Nephron (organoid): ENCODE results near the gene SPSB2.

Source experiments
- H3K27ac Mint-ChIP-seq, 3 experiments: 2 replicates each; pipeline ENCODE4 v1.8.0; 2020; ENCODE audit warnings: mixed read lengths in 3 of 3, mild to moderate bottlenecking in 2 of 3, moderate library complexity in 1 of 3
- H3K27me3 Mint-ChIP-seq: 2 replicates; pipeline ENCODE4 v1.8.0; 2021; ENCODE audit warnings: low read depth, mild to moderate bottlenecking, moderate library complexity, mixed read lengths
- H3K36me3 Mint-ChIP-seq: 2 replicates; pipeline ENCODE4 v1.8.0; 2020; ENCODE audit warnings: low read depth, mixed read lengths
- H3K4me1 Mint-ChIP-seq: 2 replicates; pipeline ENCODE4 v1.8.0; 2020; ENCODE audit warnings: mixed read lengths
- H3K4me3 Mint-ChIP-seq, 3 experiments: 2 replicates each; pipeline ENCODE4 v1.8.0; 2020; ENCODE audit warnings: mild to moderate bottlenecking in 3 of 3, mixed read lengths in 3 of 3, moderate library complexity in 2 of 3
- H3K9me3 Mint-ChIP-seq: 2 replicates; pipeline ENCODE4 v1.8.0; 2020; ENCODE audit warnings: mixed read lengths
- CTCF ChIP-seq, 3 experiments: fragments of 200-600 bp; sonication (generic); IDR thresholded peaks; one replicate each; pipeline ENCODE4 v1.5.0; 2021; ENCODE audit warnings: antibody characterized with exemption in 3 of 3; ENCODE audit not compliant: unreplicated experiment in 3 of 3

Gene SPSB2

GRCh38 chr12:6836851-6837250 lies 36.3 kb downstream of the SPSB2 start:
- Mint-ChIP-seq H3K36me3 (peaks cover 45% of the 10 kb centered on the region), H3K4me1 (peaks cover 27% of the 10 kb centered on the region), H3K4me3 (no peak overlapping the region), H3K27me3 (no peaks in the 10 kb centered on the region), H3K27ac (no peak overlapping the region), H3K9me3 (no peaks in the 10 kb centered on the region)
- no peak for TF ChIP-seq CTCF (IDR thresholded peaks at IDR 0.05; ENCODE audit: unreplicated experiment in 3 of 3)

DNA sequence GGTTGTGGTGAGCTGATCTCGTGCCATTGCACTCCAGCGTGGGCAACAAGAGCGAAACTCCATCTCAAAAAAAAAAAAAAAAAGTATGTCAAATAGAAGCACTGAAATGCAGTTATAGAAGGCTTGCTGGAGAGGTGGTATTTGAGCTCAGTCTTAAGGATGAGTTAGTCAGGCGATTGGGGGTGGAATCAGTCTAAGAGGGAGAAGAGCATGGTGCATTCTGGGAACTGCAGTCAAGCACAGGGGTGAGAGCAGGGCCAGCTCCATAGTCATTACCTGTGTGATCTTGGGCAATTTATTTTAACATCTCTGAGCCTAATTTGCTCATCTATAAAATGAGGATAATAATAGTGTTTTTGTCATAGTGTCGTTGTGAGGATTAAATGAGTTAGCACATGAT lies 38.2 kb downstream of the SPSB2 start:
- Mint-ChIP-seq H3K4me3 (peak overlapping the region in 1 of 3 experiments; percentile 14), H3K27me3 (no peaks in the 10 kb centered on the region), H3K9me3 (no peaks in the 10 kb centered on the region), H3K36me3 (peaks cover 58% of the 10 kb centered on the region), H3K27ac (no peak overlapping the region), H3K4me1 (peaks cover 27% of the 10 kb centered on the region)
- TF ChIP-seq CTCF (IDR thresholded peaks at IDR 0.05; ENCODE audit: unreplicated experiment in 3 of 3) = no peak

GRCh38 chr12:6834254-6834653 lies 38.8 kb downstream of the SPSB2 start:
- H3K36me3 Mint-ChIP-seq = peaks cover 58% of the 10 kb centered on the region
- no peak for TF ChIP-seq CTCF (IDR thresholded peaks at IDR 0.05; ENCODE audit: unreplicated experiment in 3 of 3)
- H3K27me3 Mint-ChIP-seq = peaks cover 3% of the 10 kb centered on the region
- no peaks in the 10 kb centered on the region for H3K9me3 Mint-ChIP-seq
- peak overlapping the region in 1 of 3 experiments; percentile 15 for H3K4me3 Mint-ChIP-seq
- H3K4me1 Mint-ChIP-seq = peaks cover 27% of the 10 kb centered on the region
- no peak overlapping the region for H3K27ac Mint-ChIP-seq

- H3K4me3 Mint-ChIP-seq = no peak overlapping the region
- peaks cover 55% of the 10 kb centered on the region for H3K36me3 Mint-ChIP-seq
- no peak for TF ChIP-seq CTCF (IDR thresholded peaks at IDR 0.05; ENCODE audit: unreplicated experiment in 3 of 3)
- H3K4me1 Mint-ChIP-seq = peaks cover 21% of the 10 kb centered on the region
- peaks cover 3% of the 10 kb centered on the region for H3K27me3 Mint-ChIP-seq
- no peak overlapping the region for H3K27ac Mint-ChIP-seq
- H3K9me3 Mint-ChIP-seq = no peaks in the 10 kb centered on the region
These were observed 39.8 kb downstream of the SPSB2 start for GRCh38 chr12:6833189-6833890.

DNA sequence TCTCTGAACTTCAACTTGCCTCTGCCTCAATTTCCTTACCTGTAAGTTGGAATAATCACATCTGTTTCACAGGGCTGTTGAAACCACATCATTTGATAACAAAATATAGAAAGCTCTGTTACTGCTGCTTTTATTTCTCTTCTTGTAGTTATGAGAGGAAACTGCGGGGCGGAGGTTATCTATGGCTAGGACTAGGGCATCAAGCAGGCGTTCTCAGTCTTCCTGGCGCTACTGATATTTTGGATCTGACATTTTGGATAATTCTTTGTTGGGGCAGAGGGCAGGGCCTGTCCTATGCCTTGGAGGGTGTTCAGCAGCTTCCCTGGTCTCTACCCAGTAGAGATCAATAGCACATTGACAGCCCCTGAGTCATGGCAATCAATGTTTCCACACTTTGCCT lies 41.0 kb downstream of the SPSB2 start:
- TF ChIP-seq CTCF (IDR thresholded peaks at IDR 0.05; ENCODE audit: unreplicated experiment in 3 of 3) = no peak
- Mint-ChIP-seq H3K4me1 (peaks cover 29% of the 10 kb centered on the region), H3K27me3 (peaks cover 3% of the 10 kb centered on the region), H3K36me3 (peaks cover 49% of the 10 kb centered on the region), H3K4me3 (peak overlapping the region; percentile 46 to 100 (median 64)), H3K9me3 (no peaks in the 10 kb centered on the region), H3K27ac (no peak overlapping the region)

- no peaks in the 10 kb centered on the region for H3K9me3 Mint-ChIP-seq
- peak overlapping the region; percentile 64 to 100 (median 97) for H3K4me3 Mint-ChIP-seq
- peak overlapping the region in 1 of 3 experiments; percentile 70 for H3K27ac Mint-ChIP-seq
- H3K4me1 Mint-ChIP-seq = peaks cover 27% of the 10 kb centered on the region
- peaks cover 46% of the 10 kb centered on the region for H3K36me3 Mint-ChIP-seq
- no peak for TF ChIP-seq CTCF (IDR thresholded peaks at IDR 0.05; ENCODE audit: unreplicated experiment in 3 of 3)
- H3K27me3 Mint-ChIP-seq = peaks cover 3% of the 10 kb centered on the region
These were observed 41.6 kb downstream of the SPSB2 start for GRCh38 chr12:6831450-6831995.
